Stimulated activated CD8-positive, alpha-beta memory T cell treated with anti-CD3 and anti-CD28 coated beads, Interleukin-4, amount 100 ng/mL, for 48 hours (primary cell): ENCODE measurements around the gene EGFLAM.
"Not testable (repeated sequence)": the region's sequence is repeated elsewhere in the genome, so short reads cannot be mapped to it uniquely, and the experiment has no call there.

Source experiments
- DNase-seq: peaks from one replicate; pipeline ENCODE4 v3.0.0-alpha.2; 2020

The EGFLAM gene

DNA sequence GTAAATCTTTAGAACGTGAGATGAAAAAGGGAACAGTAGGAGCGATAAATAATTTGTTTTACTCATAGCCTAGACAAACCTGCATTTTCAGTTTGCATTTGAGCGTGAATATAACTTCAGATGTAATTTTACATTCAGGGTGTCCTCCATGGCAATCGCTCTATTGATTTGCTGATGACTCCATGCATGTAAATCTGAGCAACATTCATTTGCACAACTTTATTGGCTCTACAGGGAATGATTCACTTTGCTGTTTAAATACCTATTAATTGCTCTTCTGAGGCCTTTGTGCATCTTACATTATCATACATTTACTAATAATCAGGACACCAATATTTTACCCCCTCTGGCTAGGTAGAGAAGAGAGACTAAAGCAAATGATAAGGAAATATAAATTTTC lies 122.2 kb downstream of the EGFLAM start:
- DNase-seq, result no peak

DNA sequence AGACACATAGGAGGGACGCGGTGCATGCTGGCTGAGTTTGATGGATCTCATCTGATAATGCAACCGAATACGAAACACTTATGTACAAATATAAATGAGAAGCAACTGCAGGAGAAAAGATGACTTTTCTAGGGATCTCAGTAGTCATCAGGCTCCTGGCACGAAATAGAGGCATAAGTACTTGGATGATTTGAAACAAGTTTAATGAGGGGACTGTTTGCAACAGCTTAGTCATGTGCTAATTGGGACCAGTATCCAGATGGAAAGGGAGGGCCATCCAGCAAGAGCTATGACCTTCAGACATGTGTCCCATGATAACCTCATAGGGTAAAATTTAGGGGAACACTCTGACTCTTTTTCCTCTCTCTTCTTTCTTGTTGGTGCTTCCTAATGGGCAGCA lies 123.0 kb downstream of the EGFLAM start:
- no peak for DNase-seq

- peak; percentile 65 for DNase-seq
Measured at GRCh38 chr5:38382898-38383297, 124.5 kb downstream of the EGFLAM start.

- no peak for DNase-seq
Measured at GRCh38 chr5:38383701-38384100, 125.3 kb downstream of the EGFLAM start.

DNA sequence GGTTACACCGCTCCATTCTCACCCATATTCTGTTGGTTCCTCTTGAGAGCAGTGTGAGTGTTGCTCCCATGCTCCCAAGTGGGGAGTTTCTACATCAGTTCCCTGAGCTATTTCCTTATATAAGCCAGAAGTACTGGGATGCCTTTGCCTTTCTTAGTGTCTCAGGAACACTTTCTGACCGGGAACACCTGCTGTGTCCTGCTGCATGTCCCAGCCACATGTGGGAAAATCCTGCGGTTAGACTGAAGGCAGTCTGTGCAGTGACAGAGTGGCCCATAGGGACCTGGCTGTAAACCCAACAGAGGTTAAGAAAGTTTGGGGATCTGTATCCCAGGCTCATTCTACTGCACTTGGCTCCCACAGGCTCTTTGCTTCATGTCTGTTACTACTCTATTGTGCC lies 126.0 kb downstream of the EGFLAM start:
- no peak for DNase-seq

DNA sequence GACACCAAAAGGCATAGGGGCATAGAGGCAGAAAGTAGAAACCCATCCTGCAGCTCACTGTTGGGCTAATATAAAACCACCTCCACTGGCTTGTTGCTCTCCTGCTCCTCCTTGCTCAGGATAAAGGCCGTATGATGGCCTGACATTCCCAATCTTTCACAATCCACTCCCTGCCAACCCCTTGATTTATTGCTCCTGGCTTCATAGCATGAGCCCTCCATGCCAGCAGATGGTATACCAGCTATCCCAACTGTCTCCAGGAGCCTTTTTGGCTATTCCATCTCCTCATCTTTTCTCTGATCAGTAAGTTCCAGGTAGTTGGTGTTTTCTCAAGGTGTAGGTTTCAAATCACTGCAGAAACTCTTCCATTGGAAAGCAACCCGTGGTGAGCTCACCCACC lies 128.8 kb downstream of the EGFLAM start:
- no peak for DNase-seq

DNA sequence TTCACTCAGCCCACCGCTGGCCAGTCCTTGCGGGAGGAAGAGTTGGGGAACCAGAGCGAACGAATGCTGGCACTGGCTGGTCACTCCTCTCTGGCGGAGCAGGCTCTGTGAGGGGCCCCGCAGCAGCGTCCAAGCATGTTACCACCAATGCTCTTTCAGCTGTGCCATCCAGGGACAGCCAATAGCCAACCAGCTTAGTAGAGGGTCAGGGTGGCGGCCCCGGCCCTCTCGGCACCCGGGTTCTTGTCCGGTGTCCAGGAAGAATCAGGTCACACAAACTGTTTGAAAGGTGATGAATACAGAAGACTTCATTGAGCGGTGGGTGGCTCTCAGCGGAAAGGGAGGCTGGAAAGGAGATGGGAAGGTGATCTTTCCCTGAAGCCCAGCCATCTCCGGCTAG lies 135.3 kb downstream of the EGFLAM start:
- DNase-seq, result no peak

- DNase-seq, result no peak
Measured at GRCh38 chr5:38396766-38397165, 138.4 kb downstream of the EGFLAM start.

- no peak for DNase-seq
Measured at GRCh38 chr5:38400365-38400764, 142.0 kb downstream of the EGFLAM start.

- no peak for DNase-seq
Measured at GRCh38 chr5:38401145-38401544, 142.8 kb downstream of the EGFLAM start.

GRCh38 chr5:38403406-38403805 lies 145.0 kb downstream of the EGFLAM start:
- no peak for DNase-seq

GRCh38 chr5:38403877-38404635 lies 145.7 kb downstream of the EGFLAM start:
- DNase-seq, result no peak

GRCh38 chr5:38404667-38405276 lies 146.4 kb downstream of the EGFLAM start:
- DNase-seq, result no peak

GRCh38 chr5:38408446-38409198 lies 150.3 kb downstream of the EGFLAM start:
- DNase-seq, result no peak

- no peak for DNase-seq
Measured at GRCh38 chr5:38410304-38410990, 152.1 kb downstream of the EGFLAM start.

DNA sequence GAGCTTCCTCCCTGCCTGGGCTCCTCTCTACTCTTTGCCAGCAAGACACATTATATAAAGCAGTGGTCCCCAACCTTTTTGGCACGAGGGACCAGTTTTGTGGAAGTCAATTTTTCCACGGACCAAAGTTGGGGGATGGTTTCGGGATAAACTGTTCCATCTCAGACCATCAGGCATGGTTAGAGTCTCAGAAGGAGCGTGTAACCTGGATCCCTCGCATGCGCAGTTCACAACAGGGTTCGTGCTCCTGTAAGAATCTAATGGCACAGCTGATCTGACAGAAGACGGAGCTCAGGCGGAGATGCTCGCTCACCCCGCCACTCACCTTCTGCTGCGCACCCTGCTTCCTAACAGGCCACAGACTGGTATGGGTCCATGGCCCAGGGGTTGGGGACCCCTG lies 155.3 kb downstream of the EGFLAM start:
- no peak for DNase-seq

GRCh38 chr5:38414348-38414747 lies 156.0 kb downstream of the EGFLAM start:
- DNase-seq, result no peak

DNA sequence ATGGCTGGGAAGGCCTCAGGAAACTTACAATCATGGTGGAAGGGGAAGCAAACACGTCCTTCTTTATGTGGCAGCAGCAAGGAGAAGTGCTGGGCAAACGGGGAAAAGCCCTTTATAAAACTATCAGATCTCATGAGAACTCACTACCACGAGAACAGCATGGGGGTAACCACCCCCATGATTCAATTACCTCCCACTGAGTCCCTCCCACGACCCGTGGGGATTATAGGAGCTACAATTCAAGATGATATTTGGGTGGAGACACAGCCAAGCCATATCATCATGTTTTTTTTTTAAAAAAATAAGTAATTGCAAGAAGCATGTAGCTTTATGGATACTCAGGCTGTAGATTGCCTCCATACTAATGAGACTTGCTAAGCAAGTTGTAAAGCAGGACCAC lies 157.4 kb downstream of the EGFLAM start:
- DNase-seq, result not testable (repeated sequence)

- DNase-seq, result no peak
Measured at GRCh38 chr5:38417658-38418017, 159.3 kb downstream of the EGFLAM start.

DNA sequence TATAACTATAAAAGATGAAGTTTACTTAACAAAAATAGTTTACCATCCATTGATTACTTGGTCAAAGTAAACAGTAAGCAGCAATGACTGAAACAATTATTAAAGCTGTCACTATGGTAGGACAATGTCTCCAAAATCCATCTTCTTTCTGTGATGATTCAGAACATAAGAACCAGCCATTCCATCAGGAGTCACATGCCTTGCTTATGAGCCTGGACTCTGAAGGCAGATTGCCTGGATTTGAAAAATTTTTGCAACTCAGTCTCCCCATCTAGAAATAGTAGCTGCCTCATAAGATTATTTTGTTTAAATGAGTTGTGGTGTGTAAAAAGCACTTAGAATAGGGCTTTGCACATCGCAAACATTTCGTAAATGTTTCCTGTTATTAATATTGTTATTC lies 161.9 kb downstream of the EGFLAM start:
- no peak for DNase-seq

- peak; percentile 52 for DNase-seq
Measured at GRCh38 chr5:38420691-38421390, 162.5 kb downstream of the EGFLAM start.

GRCh38 chr5:38422622-38423021 lies 164.3 kb downstream of the EGFLAM start:
- no peak for DNase-seq
